Right lobe of liver (tissue), 6 donors: ENCODE data around the gene BRIP1. TPM values are rescaled to one million over a fixed set of nuclear protein-coding genes. Genes with fewer than 3 reads are reported as not detected.

ENCODE experiments used
- ATAC-seq, 4 donors: fragments of 200-7000 bp; cut with Tn5 transposase; one replicate each; pipeline ENCODE4 v1.9.1; 2020; ENCODE audit warnings: mild to moderate bottlenecking in 4 of 4, moderate library complexity in 4 of 4
- DNase-seq, 3 donors: peaks; one replicate each; pipeline ENCODE4 v3.0.0-alpha.2; 2020
- H3K27ac ChIP-seq, 3 donors: fragments of 200-600 bp; one replicate each; pipeline ENCODE4 v1.8.0; 2022
- H3K27me3 ChIP-seq, 2 donors: fragments of 200-600 bp; one replicate each; pipeline ENCODE4 v1.8.0; 2022
- H3K36me3 ChIP-seq, 4 donors: fragments of 200-600 bp; sonication (generic) in 1 of 4; one replicate each; pipeline versions ENCODE4 v1.5.1 to v1.8.0; 2017 to 2022; ENCODE audit warnings: control low read depth in 1 of 4
- H3K4me1 ChIP-seq, 4 donors: fragments of 200-600 bp; sonication (generic) in 1 of 4; one replicate each; pipeline versions ENCODE4 v1.5.1 to v1.8.0; 2017 to 2022; ENCODE audit warnings: control low read depth in 1 of 4
- H3K4me3 ChIP-seq, 3 donors: fragments of 200-600 bp; one replicate each; pipeline ENCODE4 v1.8.0; 2022
- H3K9me3 ChIP-seq, 4 donors: fragments of 200-600 bp; sonication (generic) in 1 of 4; one replicate each; pipeline versions ENCODE4 v1.5.1 to v1.8.0; 2017 to 2022; ENCODE audit warnings: control low read depth in 1 of 4
- POLR2A ChIP-seq: fragments of 450-650 bp; IDR thresholded peaks from one replicate; pipeline ENCODE4 v1.6.1; 2017; ENCODE audit warnings: antibody characterized with exemption, mild to moderate bottlenecking
- WGBS: methylation state at CpG from one replicate; pipeline ENCODE4 v1.1.6; 2018; ENCODE audit warnings: low coverage, low lambda C conversion rate; ENCODE audit not compliant: insufficient coverage; ENCODE audit errors: missing lambda C conversion rate; 5-methylcytosine and 5-hydroxymethylcytosine counted together
- intact Hi-C, 2 donors: fragments of 100-400 bp; cut with DNase I; formaldehyde crosslinking; loops; one replicate each; pipeline versions ENCODE4 v1.11.2 to v1.14.1; 2022
- total RNA-seq, 6 experiments: library from RNA; depleted of rRNA in 2 of 6; stranded (reverse); fragments of >200 nt in 2 of 6; fragmentation: NEBNext Ultra II Directional in 3 of 6; extraction: Animal tissue kit (Norgen Biotek cat#: 25700) in 3 of 6; gene quantifications; one replicate each; pipeline versions ENCODE4 v1.1.0 to v1.2.4, GENCODE V29; 2016 to 2023
- TF ChIP-seq, protein P1 (sequence below), 4 donors: fragments of 200-600 bp in 3 of 4; fragments of 450-650 bp in 1 of 4; IDR thresholded peaks; one replicate each; pipeline versions ENCODE4 v1.5.1 to v1.8.0; 2016 to 2022; ENCODE audit warnings: antibody characterized with exemption in 4 of 4, mild to moderate bottlenecking in 2 of 4
- donor health status: DM: no; HTN: yes; CAD: no.
- donor health status: DM: no; HTN: no; CAD: no.
- donor health status: DM: no; HTN: no; CAD: no.
- donor health status: DM: no; HTN: yes; CAD: no.
- donor health status: DM: no; HTN: yes; CAD: no.

BRIP1 gene
- total RNA-seq, 6 experiments from 2014 or later: 1.0 to 1.6 (median 1.1) TPM

DNA sequence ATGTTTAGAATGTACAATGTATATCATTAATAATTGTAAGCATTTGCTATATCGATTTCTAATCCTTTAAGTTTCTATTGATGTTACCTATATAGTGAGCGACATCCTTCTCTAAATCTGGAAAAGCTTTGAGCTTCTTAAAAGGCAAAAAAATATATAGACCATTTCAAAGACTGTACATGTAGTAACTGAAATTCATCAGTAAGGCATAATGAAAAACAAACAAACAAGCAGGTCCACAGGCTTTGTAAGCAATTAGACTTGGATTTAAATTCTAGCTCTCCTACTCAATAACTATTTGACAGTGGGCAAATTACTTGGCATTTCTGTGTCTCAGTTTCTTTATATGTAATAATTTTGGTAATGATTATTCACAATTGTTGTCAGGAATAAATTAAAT is 220.6 kb downstream of the BRIP1 start:
- no peaks in the 10 kb centered on the region for H3K36me3 ChIP-seq
- intact Hi-C loops: no loop called here
- H3K27ac ChIP-seq: no peak overlapping the region
- H3K9me3 ChIP-seq: no peaks in the 10 kb centered on the region
- DNase-seq: no peak
- H3K4me3 ChIP-seq: no peak overlapping the region
- TF ChIP-seq, protein P1, sequence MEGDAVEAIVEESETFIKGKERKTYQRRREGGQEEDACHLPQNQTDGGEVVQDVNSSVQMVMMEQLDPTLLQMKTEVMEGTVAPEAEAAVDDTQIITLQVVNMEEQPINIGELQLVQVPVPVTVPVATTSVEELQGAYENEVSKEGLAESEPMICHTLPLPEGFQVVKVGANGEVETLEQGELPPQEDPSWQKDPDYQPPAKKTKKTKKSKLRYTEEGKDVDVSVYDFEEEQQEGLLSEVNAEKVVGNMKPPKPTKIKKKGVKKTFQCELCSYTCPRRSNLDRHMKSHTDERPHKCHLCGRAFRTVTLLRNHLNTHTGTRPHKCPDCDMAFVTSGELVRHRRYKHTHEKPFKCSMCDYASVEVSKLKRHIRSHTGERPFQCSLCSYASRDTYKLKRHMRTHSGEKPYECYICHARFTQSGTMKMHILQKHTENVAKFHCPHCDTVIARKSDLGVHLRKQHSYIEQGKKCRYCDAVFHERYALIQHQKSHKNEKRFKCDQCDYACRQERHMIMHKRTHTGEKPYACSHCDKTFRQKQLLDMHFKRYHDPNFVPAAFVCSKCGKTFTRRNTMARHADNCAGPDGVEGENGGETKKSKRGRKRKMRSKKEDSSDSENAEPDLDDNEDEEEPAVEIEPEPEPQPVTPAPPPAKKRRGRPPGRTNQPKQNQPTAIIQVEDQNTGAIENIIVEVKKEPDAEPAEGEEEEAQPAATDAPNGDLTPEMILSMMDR (IDR thresholded peaks at IDR 0.05): no peak
- 84% methylated on average over 2 of the region's 2 CpGs for WGBS
- H3K4me1 ChIP-seq: no peaks in the 10 kb centered on the region
- H3K27me3 ChIP-seq: no peaks in the 10 kb centered on the region
- ATAC-seq: no peak

DNA sequence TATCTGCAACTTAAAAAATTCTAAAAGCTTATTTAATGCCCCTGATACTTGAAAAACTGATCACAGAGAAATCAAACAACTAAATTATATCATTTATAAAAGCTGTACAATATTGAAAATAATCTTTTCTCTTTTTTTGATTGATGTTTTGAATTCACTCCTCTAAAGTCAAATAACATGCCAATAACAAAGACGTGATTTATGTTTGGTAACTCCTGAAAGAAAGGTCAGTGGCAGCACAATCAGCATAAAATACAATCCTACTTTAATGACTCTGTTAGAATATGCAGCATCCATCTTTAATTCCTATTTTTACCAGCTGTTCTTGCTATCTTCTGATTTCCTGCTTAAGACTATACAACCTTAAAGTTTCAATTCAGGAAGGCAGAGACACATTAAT is 221.6 kb downstream of the BRIP1 start:
- intact Hi-C loops: no loop called here
- Histone ChIP-seq H3K4me1 (no peaks in the 10 kb centered on the region), H3K27ac (no peak overlapping the region), H3K9me3 (no peaks in the 10 kb centered on the region), H3K36me3 (no peaks in the 10 kb centered on the region), H3K4me3 (no peak overlapping the region), H3K27me3 (no peaks in the 10 kb centered on the region)
- 50% methylated on average over 1 of the region's 1 CpG for WGBS
- DNase-seq (no peak), ATAC-seq (no peak)
- TF ChIP-seq, protein P1 (IDR thresholded peaks at IDR 0.05): no peak
- no peak for TF ChIP-seq POLR2A

DNA sequence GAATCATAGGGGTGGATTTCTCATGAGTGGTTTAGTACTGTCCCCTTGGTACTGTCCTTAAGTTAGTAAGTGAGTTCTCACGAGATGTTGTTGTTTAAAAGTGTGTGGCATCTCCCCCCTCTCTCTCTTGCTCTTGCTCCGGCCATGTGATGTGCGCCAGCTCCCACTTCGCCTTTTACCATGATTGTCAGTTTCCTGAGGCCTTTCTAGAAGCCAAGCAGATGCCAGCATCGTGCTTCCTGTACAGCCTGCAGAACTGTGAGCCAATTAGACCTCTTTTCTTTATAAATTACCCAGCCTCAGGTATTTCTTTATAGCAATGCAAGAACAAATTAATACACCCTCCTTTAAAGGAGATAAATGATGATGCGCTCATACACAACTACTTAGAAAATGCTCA is 222.2 kb downstream of the BRIP1 start:
- intact Hi-C loops: no loop called here
- no peak for DNase-seq
- TF ChIP-seq, protein P1 (IDR thresholded peaks at IDR 0.05): no peak
- no peak for TF ChIP-seq POLR2A
- Histone ChIP-seq H3K4me3 (no peak overlapping the region), H3K9me3 (no peaks in the 10 kb centered on the region), H3K36me3 (no peaks in the 10 kb centered on the region), H3K27me3 (no peaks in the 10 kb centered on the region), H3K4me1 (no peaks in the 10 kb centered on the region), H3K27ac (no peak overlapping the region)
- no peak for ATAC-seq
- WGBS: 86% methylated on average over 6 of the region's 6 CpGs

DNA sequence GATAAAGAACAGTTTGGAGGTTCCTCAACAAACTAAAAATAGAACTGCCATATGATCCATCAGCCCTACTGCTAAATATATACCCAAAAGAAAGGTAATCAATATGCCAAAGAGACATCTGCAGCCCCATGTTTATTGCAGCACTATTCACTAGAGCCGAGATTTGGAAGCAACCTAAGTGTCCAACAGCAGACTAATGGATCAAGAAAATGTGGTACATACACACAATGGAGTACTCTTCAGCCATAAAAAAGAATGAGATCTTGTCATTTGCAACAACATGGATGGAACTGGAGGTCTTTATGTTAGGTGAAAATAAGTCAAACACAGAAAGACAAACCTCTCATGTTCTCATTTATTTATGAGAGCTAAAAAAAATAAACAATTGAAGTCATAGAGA is 223.5 kb downstream of the BRIP1 start:
- DNase-seq (no peak), ATAC-seq (no peak)
- WGBS: 70% methylated on average over 1 of the region's 1 CpG
- Histone ChIP-seq H3K27ac (no peak overlapping the region), H3K36me3 (no peaks in the 10 kb centered on the region), H3K4me1 (no peaks in the 10 kb centered on the region), H3K4me3 (no peak overlapping the region), H3K27me3 (no peaks in the 10 kb centered on the region), H3K9me3 (no peaks in the 10 kb centered on the region)
- intact Hi-C loops: no loop called here
- TF ChIP-seq POLR2A: no peak
- TF ChIP-seq, protein P1 (IDR thresholded peaks at IDR 0.05): no peak

DNA sequence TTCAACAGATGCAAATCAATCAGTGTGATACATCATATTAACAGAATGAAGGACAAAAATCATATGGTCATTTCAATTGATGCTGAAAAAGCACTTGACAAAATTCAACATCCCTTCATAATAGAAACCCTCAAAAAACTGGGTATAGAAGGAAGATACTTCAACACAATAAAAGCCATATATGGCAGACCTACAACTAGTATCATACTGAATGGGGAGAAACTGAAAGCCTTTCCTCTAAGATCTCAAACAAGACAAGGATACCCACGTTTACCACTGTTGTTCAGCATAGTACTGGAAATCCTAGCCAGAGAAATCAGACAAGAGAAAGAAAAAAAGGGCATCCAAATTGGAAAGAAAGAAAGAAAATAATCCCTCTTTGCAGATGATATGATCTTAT is 225.2 kb downstream of the BRIP1 start:
- H3K9me3 ChIP-seq: no peaks in the 10 kb centered on the region
- no peak overlapping the region for H3K4me3 ChIP-seq
- no peaks in the 10 kb centered on the region for H3K4me1 ChIP-seq
- TF ChIP-seq, protein P1 (IDR thresholded peaks at IDR 0.05): no peak
- no peak for TF ChIP-seq POLR2A
- H3K27me3 ChIP-seq: no peaks in the 10 kb centered on the region
- intact Hi-C loops: no loop called here
- 33% methylated on average over 1 of the region's 1 CpG for WGBS
- DNase-seq (no peak), ATAC-seq (no peak)
- H3K36me3 ChIP-seq: no peaks in the 10 kb centered on the region
- H3K27ac ChIP-seq: no peak overlapping the region
